Measurements from ENCODE around the gene TMEM140. TPM values are rescaled to one million over a fixed set of nuclear protein-coding genes. Genes with fewer than 3 reads are reported as not detected.
"Not testable (repeated sequence)": the region's sequence is repeated elsewhere in the genome, so short reads cannot be mapped to it uniquely, and the experiment has no call there.

TMEM140 gene
- 10 to 100 TPM in 9 of 12 donors, 1 to 10 TPM in 2, not detected in 1; 9.7 to 22.3 (median 11.7) TPM for polyA plus RNA-seq (ENCODE audit: insufficient read length in 12 of 12)
- long read RNA-seq, donor 1, partial matches to known transcripts = 18 of 20 reads
- long read RNA-seq, donor 1, other reads (novel, unspliced or antisense) = 0 of 20 reads
- long read RNA-seq, donor 2, partial matches to known transcripts = 0 of 1 reads
- long read RNA-seq, donor 2, other reads (novel, unspliced or antisense) = 0 of 1 reads
- long read RNA-seq, donor 3 = 0 reads
- long read RNA-seq, donor 4 = 0 reads
- long read RNA-seq, donor 5 = 0 reads
- long read RNA-seq, donor 6 = 0 reads
- long read RNA-seq, donor 7 = 0 reads
- long read RNA-seq, donor 8, partial matches to known transcripts = 0 of 2 reads
- long read RNA-seq, donor 8, other reads (novel, unspliced or antisense) = 0 of 2 reads
- long read RNA-seq, donor 9, partial matches to known transcripts = 0 of 1 reads
- long read RNA-seq, donor 9, other reads (novel, unspliced or antisense) = 0 of 1 reads
- long read RNA-seq, donor 10 = 0 reads
- long read RNA-seq, donor 11, partial matches to known transcripts = 0 of 1 reads
- long read RNA-seq, donor 11, other reads (novel, unspliced or antisense) = 0 of 1 reads

- no peak for DNase-seq
Measured at GRCh38 chr7:135147899-135148721, at the start of gene TMEM140. TSS of gene TMEM140 (plus strand) at chr7:135148072. CDS start at chr7:135164442, 16,370 bp downstream.

DNA sequence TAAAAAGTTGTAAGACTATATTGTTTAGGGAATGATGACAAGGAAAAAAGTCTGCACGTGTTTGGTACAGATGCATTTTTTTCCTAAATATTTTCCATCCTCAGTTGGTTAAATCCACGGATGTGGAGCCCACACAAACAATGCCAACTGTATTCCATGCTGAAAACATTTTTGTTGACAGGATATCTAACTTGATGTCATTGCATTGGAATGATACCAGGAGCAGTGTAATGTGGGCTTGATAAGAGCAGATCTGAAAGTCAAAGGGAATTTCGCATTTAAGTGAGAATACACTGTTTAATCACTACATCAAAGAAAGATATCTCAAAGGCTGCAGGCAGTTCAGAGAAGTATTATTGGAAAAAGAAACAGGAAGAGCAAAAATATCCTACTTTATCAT lies 49.5 kb upstream of the TMEM140 start:
- no peak for DNase-seq

DNA sequence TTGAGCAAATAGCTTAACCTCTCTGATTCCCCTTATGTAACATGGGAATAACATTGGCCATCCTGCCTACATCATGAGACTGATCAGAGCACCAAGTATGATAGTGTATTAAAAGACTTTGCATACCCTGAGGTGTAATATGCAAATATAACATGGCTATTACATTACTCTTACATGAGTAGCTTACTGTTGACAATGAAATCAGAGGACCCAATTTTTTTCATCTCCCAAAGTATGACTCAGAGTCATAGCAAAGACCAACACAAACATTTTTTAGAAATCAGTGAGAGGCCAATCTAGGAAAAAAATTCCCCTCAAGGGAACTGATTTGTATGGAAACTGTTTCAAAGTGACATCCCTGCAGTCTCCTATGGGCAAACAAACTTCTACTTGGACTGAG lies 47.0 kb upstream of the TMEM140 start:
- no peak for DNase-seq

GRCh38 chr7:135102372-135102771 lies 45.5 kb upstream of the TMEM140 start:
- DNase-seq = no peak

DNA sequence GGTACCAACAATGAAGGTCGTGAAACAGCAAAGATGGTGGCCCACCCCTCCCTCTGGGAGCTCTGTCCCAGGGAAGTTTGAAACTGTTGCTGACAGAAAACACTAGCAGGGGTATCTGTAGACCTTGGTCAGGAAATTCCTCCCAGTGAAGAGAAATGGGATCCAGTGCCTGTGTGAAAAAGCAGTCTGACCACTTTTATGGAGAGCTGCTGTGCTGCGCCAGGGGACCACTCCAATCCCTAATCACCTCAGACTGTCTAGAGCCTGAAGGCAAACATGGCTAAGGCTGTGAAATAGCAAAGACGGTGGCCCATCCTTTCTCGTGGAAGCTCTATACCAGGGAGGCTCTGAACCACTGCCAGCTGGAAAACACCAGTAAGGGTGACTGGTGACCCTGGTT lies 38.3 kb upstream of the TMEM140 start:
- DNase-seq = no peak

- DNase-seq = no peak
Measured at GRCh38 chr7:135109976-135110375, 37.9 kb upstream of the TMEM140 start.

DNA sequence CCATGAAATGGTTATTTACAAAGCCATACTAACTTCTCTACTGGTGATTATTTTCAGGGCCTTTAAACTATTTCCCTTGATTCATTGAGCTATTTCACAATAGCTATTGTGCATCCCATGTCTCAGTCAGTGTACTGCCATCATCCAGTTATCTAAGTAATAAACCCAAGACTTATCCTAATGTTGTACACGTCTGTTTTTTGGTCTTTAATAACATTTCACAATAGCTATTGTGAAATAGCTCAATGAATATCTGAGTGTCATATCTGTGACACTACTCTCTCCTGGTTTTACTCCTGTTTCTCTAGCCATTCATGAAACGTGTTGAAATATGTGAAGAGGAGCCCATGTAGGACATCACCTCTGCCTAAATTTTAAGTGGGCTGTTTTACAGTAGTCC lies 36.5 kb upstream of the TMEM140 start:
- DNase-seq = no peak

DNA sequence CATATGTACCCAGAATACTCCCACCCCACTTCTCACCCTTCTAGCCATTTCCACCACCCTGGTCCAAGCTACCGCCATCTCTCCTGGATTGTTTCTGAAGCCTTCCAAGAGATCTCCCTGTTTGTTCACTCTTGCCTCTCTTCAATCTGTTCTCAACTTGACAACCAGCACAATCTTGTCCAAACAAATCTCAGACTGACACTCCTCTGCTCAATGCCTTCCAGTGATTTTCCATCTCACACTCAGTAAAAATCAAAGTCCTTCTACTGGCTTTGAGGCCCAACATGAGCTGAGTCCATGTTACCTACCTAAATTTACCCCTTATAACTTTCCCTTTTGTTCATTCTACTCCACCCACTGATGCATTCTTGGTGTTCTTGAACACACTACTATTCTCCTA lies 33.2 kb upstream of the TMEM140 start:
- DNase-seq = no peak

- no peak for DNase-seq
Measured at GRCh38 chr7:135117096-135117495, 30.8 kb upstream of the TMEM140 start.

DNA sequence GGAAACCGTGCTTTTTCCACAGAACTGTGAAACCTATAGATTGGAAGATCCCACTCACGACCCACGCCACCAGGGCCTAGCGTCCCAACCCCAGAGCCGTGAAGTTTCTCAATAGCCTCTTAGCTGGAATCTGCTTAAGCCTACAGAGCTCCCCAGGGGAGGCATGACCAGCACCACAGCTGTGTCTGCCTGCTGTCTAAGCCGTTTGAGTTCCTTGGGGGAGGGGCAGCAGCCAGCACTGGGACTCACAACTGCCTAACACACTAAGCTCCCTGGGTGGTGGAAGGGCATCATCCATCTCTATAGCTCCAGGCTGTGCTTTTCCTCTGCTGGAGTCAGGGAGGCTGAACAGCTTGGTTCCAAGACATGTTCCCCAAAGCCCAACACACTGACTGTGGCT lies 26.0 kb upstream of the TMEM140 start:
- DNase-seq = no peak

DNA sequence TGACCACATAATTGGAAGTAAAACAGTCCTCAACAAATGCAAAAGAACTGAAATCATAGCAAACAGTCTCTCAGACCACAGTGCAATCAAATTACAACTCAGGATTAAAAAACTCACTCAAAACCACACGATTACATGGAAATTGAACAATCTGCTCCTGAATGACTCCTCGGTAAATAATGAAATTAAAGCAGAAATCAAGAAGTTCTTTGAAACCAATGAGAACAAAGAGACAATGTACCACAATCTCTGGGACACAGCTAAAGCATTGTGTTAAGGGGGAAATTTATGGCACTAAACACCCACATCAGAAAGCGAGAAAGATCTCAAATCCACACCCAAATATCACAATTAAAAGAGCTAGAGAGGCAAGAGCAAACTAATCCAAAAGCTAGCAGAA lies 23.2 kb upstream of the TMEM140 start:
- not testable (repeated sequence) for DNase-seq

GRCh38 chr7:135128931-135129330 lies 18.9 kb upstream of the TMEM140 start:
- DNase-seq = no peak

DNA sequence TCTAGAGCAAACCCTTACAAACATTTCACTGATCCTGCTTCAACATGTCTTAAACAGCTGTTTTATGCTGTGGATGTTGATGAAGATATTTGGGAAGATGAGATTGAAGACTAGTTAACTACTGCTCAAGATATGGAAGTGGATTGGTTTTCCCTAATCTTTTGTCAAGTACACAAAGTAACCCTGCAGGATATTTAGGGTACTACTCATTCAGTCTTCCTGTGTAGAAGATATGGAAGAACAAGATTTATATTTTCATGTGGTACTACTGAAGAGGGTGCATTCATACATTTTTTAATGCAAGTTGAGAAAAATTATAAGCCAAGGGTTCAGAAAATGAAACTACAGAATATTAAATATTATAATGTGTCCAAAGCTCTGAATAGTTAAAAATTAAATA lies 18.3 kb upstream of the TMEM140 start:
- no peak for DNase-seq

GRCh38 chr7:135143885-135144668 lies 3.8 kb upstream of the TMEM140 start:
- DNase-seq = no peak

- DNase-seq = no peak
Measured at GRCh38 chr7:135147341-135147898, 452 bp upstream of the TMEM140 start.

DNA sequence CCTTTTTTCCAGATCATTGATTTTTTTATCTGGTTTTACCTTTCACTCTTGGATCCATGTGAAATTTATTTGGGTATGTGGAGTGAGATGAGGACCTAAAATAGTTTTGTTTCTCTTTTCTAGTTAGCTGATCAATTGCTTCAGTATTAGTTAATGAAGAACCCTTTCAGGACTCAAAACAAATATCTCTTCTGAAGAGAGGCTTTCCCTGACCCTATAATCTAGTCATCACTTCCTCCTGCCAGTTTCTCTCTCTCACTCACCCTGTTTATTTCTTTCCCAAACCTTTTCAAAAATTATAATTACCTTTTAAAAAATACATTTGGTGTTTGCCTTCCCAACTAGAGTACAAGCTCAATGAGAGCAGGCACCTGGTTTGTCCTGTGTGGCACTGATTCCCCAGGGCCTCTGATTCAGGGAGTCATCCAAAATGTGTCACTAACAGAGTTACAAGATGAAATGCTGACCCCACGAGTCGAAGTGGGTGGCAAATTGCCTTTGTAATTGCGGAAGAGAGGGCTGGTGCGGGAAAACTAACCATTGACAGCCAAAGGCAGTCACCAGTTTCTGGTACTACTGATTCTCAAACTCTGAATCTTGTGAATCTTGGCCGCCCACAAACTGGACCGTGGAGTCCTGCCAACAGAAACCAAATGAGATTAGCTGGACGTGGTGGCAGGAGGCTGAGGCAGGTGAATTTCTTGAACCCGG lies 2.4 kb downstream of the TMEM140 start:
- no peak for DNase-seq

DNA sequence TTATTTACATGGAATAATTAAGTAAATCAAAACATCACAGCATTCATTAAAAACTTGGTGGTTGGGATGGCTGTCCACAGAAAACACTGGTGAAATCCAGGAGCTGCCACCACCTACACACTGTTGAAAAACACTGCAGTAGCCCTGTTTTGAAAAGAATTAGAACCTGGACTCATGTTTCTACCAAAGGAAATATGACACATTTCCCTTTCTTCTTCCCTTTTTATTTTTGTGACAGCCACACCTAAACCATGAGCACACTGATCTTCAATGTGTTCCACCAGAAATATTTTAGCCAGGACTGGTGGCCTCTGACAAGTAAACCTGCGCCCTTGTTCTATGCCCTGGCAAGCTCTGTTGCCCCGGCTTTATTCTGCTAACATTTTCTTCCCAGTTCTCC lies 3.3 kb downstream of the TMEM140 start:
- DNase-seq = no peak

GRCh38 chr7:135151533-135151932 lies 3.7 kb downstream of the TMEM140 start:
- no peak for DNase-seq

- DNase-seq = no peak
Measured at GRCh38 chr7:135152442-135152841, 4.6 kb downstream of the TMEM140 start.

GRCh38 chr7:135154734-135155133 lies 6.9 kb downstream of the TMEM140 start:
- no peak for DNase-seq

- no peak for DNase-seq
Measured at GRCh38 chr7:135156290-135156689, 8.4 kb downstream of the TMEM140 start.
